Skin epidermis (tissue), 12 donors: ENCODE data around the gene RAD50.
"Not testable (repeated sequence)": the region's sequence is repeated elsewhere in the genome, so short reads cannot be mapped to it uniquely, and the experiment has no call there.

Experiments used
- H3K27ac ChIP-seq, 21 experiments: fragments of 200-600 bp; sonication (generic) in 11 of 21; one replicate each; pipeline ENCODE4 v1.5.0; 2020; ENCODE audit warnings: mild to moderate bottlenecking in 3 of 21, inconsistent platforms in 2 of 21, moderate library complexity in 2 of 21
- H3K4me3 ChIP-seq, 7 experiments: fragments of 200-600 bp; sonication (generic) in 2 of 7; one replicate each; pipeline ENCODE4 v1.5.0; 2020; ENCODE audit warnings: inconsistent platforms in 2 of 7, mild to moderate bottlenecking in 2 of 7, moderate library complexity in 1 of 7

The RAD50 gene

GRCh38 chr5:132622608-132623007 is 65.8 kb downstream of the RAD50 start:
- Histone ChIP-seq H3K27ac (no peak overlapping the region), H3K4me3 (no peak overlapping the region)

- Histone ChIP-seq H3K4me3 (no peak overlapping the region), H3K27ac (no peak overlapping the region)
These were observed 70.7 kb downstream of the RAD50 start for GRCh38 chr5:132627470-132627869.

DNA sequence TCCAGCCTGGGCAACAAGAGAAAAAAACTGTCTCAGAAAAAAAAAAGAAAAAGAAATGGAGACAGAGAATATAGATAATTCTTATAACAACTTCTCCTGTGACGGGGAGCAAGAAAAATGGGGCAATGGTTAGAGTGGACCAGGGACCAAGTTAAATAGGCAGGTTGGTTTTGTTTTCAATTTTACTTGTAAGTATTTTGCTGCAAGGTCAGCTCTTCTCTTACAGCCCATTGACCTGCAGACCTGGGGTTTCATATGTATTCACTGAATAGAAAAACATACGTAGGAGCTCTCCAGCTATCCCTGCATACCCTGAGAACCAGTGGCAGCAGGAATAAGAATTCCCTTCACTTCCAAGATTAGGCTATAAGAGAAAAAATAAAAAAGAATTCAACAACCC is 72.0 kb downstream of the RAD50 start:
- Histone ChIP-seq H3K4me3 (no peak overlapping the region), H3K27ac (no peak overlapping the region)

GRCh38 chr5:132629230-132629944 is 72.6 kb downstream of the RAD50 start:
- H3K27ac ChIP-seq: no peak overlapping the region

DNA sequence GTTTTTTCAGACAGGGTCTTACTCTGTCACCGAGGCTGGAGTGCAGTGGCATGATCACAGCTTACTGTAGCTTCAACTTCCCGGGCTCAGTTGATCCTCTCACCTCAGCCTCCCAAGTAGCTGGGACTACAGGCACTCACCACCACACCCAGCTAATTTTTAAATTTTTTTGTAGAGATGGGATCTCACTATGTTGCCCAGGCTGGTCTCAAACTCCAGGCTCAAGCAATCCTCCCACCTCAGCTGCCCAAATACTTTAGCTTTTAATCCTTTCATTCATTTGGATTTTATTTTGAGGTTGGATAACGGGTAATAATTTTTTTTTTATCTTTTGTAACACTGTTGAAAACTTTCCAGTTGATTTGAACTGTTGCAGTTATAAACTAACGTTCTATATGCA is 76.8 kb downstream of the RAD50 start:
- H3K27ac ChIP-seq, H3K4me3 ChIP-seq: not testable (repeated sequence)

More at GRCh38 chr5:132629230-132629944, 72.6 kb downstream of the RAD50 start:
- H3K4me3 ChIP-seq: no peak overlapping the region

- Histone ChIP-seq H3K27ac (no peak overlapping the region), H3K4me3 (no peak overlapping the region)
These were observed 79.1 kb downstream of the RAD50 start for GRCh38 chr5:132635873-132636272.

DNA sequence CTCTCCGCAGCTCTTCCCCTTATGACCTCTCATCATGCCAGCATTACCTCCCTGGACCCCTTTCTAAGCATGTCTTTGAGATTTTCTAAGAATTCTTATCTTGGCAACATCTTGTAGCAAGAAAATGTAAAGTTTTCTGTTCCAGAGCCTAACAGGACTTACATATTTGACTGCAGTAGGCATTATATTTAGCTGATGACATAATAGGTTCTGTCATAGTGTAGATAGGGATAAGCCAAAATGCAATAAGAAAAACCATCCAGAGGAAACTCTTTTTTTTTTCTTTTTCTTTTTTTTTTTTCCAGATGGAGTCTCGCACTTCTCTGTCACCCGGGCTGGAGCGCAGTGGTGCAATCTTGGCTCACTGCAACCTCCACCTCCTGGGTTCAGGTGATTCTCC is 80.5 kb downstream of the RAD50 start:
- no peak overlapping the region for H3K27ac ChIP-seq
- H3K4me3 ChIP-seq: no peak overlapping the region

GRCh38 chr5:132639706-132640130 is 82.9 kb downstream of the RAD50 start:
- Histone ChIP-seq H3K4me3 (no peak overlapping the region), H3K27ac (no peak overlapping the region)

GRCh38 chr5:132640613-132641012 is 83.8 kb downstream of the RAD50 start:
- no peak overlapping the region for H3K27ac ChIP-seq
- H3K4me3 ChIP-seq: no peak overlapping the region

DNA sequence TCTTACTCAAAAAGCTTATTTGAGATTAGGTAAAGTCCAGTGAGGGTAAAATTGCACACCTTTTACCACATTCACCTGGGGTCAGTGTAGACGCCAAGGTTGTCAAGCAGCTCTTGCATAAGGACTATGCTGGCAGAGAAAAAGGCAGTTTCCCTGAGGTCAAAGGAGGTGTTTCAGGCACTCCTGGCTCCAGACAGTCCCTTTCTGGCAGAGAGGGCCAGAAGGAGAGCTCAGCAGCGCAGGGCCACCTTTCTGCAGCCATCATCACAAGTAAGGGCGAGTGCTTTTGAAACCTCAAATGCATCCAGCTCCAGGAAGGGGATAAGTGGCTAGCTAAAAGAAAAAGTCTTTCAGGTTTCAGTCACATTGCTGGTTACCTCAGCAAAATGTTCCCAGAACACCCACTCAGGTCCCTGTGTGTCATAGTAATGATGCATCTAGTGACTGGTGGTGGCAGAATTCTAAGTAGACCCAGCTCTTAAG is 84.5 kb downstream of the RAD50 start:
- Histone ChIP-seq H3K4me3 (no peak overlapping the region), H3K27ac (no peak overlapping the region)

DNA sequence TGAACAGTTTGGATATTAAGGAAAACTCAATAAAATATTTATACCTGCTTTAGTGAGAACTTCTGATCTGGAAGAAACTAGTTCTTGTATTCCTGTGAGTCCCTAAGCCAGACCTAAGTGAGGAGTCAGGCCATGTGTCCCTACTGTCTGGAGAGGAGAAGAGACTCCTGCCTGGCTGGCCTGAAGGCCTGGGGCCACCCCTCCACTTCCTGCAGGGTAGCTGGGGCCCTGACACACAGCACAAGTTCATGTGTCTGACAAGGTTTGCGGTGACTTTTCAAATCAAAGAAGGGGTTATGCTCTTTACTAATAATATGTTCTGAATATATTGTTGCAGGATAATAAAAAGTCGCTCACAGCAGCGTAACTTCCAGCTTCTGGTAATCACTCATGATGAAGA is 85.1 kb downstream of the RAD50 start:
- Histone ChIP-seq H3K4me3 (no peak overlapping the region), H3K27ac (no peak overlapping the region)

DNA sequence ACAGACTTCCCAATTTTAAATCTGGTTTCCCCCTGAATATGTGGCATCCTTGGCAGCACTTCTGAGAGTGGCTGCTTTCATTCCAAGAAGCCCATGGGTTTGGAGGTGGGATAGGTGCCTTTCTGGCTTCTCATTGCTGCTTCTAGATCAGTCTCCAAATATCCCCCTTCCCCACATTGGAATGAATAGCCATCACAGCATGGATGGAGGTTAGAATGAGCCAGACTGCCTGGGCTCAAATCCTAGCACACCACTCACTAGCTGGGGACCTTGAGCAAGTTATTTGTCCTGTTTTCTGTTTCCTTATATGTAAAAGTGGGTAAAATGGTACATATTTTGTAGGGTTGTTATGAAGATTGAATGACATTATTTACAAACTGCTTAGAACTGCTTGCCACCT is 87.4 kb downstream of the RAD50 start:
- Histone ChIP-seq H3K27ac (no peak overlapping the region), H3K4me3 (no peak overlapping the region)

GRCh38 chr5:132646583-132647266 is 89.9 kb downstream of the RAD50 start:
- no peak overlapping the region for H3K27ac ChIP-seq

DNA sequence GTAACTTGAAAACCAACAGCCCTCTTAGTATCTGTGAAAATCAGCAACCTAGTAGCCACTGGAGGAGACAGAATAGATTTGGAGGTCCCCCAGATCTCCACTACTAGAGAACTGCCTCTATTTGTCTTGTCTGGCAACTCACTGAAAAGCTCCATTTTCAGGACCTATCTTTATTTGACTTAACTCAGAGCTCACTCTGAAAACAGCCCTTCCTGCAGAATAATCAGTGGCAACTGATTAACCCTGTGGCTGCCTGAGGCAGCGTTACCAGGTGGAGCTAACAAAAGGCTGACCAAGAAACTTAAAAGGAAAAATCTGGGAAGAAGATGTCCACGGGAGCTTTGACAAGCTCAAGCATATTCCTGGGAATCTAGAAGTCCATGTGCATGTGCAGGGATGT is 90.7 kb downstream of the RAD50 start:
- Histone ChIP-seq H3K27ac (no peak overlapping the region), H3K4me3 (no peak overlapping the region)

More at GRCh38 chr5:132646583-132647266, 89.9 kb downstream of the RAD50 start:
- no peak overlapping the region for H3K4me3 ChIP-seq

DNA sequence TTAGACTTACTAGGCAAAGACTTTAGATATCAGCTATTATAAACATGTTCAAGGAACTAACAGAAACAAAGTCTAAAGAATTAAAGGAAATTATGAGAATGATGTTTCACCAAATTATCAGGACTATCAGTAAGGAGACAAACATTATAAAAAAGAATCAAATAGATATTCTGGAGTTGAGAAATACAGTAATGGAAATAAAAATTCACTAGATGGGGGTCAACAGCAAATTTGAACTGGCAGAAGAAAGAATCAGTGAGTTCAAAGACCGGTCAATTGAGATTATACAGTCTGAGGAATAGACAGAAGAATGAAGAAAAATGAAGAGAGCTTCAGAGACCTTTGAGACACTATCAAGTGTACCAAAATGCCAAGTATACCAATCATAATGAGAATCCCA is 91.6 kb downstream of the RAD50 start:
- Histone ChIP-seq H3K27ac (no peak overlapping the region), H3K4me3 (no peak overlapping the region)

- no peak overlapping the region for H3K27ac ChIP-seq
- no peak overlapping the region for H3K4me3 ChIP-seq
These were observed 95.2 kb downstream of the RAD50 start for GRCh38 chr5:132651838-132652469.

DNA sequence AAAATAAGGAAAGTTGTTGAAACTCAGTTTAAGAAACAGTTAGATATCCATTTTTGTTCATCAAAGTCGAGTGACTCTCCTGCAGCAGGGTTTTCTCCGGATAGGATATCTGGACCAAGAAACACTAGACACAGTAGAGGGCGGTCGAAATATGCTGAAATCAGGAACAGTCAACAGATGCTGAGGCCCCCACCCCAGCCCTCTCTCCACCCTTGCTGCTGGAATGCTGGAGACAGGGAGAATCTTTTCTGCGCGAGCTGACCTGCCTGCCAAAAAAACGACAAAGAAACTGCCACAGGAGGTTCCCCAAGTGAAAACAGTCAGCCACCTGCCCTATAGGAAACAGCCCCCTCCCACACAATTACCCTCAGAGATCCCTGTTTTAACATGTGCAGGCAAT is 96.9 kb downstream of the RAD50 start:
- Histone ChIP-seq H3K4me3 (no peak overlapping the region), H3K27ac (no peak overlapping the region)

GRCh38 chr5:132655821-132656773 is 99.3 kb downstream of the RAD50 start:
- peak overlapping the region in 6 of 7 experiments; percentile 5 to 33 (median 18) for H3K4me3 ChIP-seq
- no peak overlapping the region for H3K27ac ChIP-seq

GRCh38 chr5:132656774-132657355 is 100.1 kb downstream of the RAD50 start:
- peak overlapping the region in 3 of 7 experiments; percentile 5 to 33 (median 24) for H3K4me3 ChIP-seq

More at GRCh38 chr5:132656774-132657355, 100.1 kb downstream of the RAD50 start:
- H3K27ac ChIP-seq: no peak overlapping the region
